ENCODE results near the gene APMAP.
"Not testable (repeated sequence)": the region's sequence is repeated elsewhere in the genome, so short reads cannot be mapped to it uniquely, and the experiment has no call there.

Gene APMAP

DNA sequence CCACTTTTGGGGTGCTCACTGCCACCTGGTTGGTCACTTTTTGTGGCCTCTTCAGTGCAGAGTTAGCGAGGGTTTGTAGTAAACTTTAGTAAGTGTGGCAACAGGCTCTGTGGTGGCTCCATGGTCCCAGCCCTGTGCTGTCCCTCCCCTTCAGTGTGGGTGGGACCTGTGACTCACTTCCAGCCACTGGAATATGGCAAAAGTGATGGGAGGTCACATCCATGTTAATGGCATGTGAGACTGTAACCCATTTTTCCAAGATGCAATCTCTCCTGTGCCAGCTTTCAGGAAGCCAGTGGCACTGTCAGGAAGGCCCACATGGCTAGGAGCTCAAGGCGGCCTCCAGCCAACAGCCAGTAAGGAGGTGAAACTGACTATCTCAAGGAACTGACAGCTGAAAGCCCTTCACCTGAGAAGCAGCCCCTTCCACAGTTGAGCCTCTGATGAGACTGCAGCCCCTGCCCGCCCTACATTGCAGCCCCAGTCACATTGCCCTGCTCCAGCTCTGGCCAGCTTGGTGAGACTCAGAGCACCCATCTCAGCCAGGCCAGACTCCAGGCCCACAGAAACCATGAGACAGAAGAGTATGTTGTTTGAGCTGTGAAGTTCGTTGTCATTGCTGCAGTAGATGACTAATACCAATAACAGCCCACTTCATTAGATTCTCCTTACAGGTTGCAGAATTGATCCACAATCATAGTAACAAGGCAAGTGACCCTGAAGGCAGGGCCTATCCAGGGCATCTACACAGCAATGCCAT is 56.6 kb downstream of the APMAP start:
- H3K4me1 ChIP-seq (ENCODE audit: control insufficient read depth in 1 of 2, insufficient read depth in 1 of 2, low read depth in 1 of 2, low read length in 1 of 2), result peaks cover 16 to 17% of the 10 kb centered on the region in 2 experiments
- no peak overlapping the region for H3K4me3 ChIP-seq (ENCODE audit: low read depth in 1 of 2, low read length in 1 of 2)
- TF ChIP-seq, protein P1, sequence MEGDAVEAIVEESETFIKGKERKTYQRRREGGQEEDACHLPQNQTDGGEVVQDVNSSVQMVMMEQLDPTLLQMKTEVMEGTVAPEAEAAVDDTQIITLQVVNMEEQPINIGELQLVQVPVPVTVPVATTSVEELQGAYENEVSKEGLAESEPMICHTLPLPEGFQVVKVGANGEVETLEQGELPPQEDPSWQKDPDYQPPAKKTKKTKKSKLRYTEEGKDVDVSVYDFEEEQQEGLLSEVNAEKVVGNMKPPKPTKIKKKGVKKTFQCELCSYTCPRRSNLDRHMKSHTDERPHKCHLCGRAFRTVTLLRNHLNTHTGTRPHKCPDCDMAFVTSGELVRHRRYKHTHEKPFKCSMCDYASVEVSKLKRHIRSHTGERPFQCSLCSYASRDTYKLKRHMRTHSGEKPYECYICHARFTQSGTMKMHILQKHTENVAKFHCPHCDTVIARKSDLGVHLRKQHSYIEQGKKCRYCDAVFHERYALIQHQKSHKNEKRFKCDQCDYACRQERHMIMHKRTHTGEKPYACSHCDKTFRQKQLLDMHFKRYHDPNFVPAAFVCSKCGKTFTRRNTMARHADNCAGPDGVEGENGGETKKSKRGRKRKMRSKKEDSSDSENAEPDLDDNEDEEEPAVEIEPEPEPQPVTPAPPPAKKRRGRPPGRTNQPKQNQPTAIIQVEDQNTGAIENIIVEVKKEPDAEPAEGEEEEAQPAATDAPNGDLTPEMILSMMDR (IDR thresholded peaks at IDR 0.05), result no peak
- no peak overlapping the region for H3K27ac ChIP-seq
- no peaks in the 10 kb centered on the region for H3K36me3 ChIP-seq
- no peaks in the 10 kb centered on the region for H3K9me3 ChIP-seq
- H3K27me3 ChIP-seq, result no peaks in the 10 kb centered on the region

DNA sequence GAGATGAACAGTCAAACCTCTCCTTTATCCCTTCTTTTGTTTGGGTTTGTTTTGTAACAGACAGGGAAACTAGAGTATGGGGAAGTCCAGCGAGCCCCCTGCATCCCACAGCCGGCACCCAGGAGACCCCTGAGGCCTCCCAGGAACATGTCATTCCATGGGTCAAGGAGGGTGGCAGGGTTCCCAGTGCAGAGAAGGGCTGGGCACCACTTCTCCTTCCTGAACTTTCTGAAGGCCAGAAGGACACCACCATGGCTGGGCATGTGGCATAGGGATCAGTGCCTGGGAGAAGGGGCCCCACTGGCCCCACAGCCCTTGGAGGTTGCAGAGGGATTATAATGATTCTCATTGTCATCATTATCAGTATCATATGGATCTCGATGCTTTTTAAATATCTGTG is 57.4 kb downstream of the APMAP start:
- Histone ChIP-seq H3K36me3 (no peaks in the 10 kb centered on the region), H3K4me3 (ENCODE audit: low read depth in 1 of 2, low read length in 1 of 2) (no peak overlapping the region), H3K27me3 (no peaks in the 10 kb centered on the region), H3K9me3 (no peaks in the 10 kb centered on the region), H3K4me1 (ENCODE audit: control insufficient read depth in 1 of 2, insufficient read depth in 1 of 2, low read depth in 1 of 2, low read length in 1 of 2) (peaks cover 24 to 25% of the 10 kb centered on the region in 2 experiments), H3K27ac (no peak overlapping the region)
- TF ChIP-seq, protein P1 (IDR thresholded peaks at IDR 0.05), result no peak

DNA sequence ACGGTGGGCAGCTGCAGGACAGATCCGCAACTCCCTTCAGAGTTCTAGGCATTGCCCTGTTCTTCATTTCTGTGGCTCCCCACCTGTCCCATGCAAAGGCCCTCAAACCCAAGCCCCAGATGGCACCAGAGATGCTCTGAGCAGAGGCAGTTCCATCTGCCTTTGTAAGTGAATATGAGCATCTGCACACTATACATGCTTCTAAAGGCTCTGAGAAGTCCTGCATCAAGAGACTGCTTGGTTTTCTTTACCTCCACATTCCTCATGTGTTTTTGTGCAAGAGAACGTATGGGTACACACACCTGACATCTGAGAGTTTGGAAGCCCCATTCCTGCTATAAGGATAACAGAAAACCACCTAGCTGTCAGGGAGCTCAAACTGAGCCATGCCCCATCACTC is 57.8 kb downstream of the APMAP start:
- no peaks in the 10 kb centered on the region for H3K27me3 ChIP-seq
- TF ChIP-seq, protein P1 (IDR thresholded peaks at IDR 0.05), result no peak
- no peaks in the 10 kb centered on the region for H3K9me3 ChIP-seq
- peaks cover 28 to 29% of the 10 kb centered on the region in 2 experiments for H3K4me1 ChIP-seq (ENCODE audit: control insufficient read depth in 1 of 2, insufficient read depth in 1 of 2, low read depth in 1 of 2, low read length in 1 of 2)
- no peak overlapping the region for H3K27ac ChIP-seq
- H3K36me3 ChIP-seq, result no peaks in the 10 kb centered on the region
- H3K4me3 ChIP-seq (ENCODE audit: low read depth in 1 of 2, low read length in 1 of 2), result no peak overlapping the region

DNA sequence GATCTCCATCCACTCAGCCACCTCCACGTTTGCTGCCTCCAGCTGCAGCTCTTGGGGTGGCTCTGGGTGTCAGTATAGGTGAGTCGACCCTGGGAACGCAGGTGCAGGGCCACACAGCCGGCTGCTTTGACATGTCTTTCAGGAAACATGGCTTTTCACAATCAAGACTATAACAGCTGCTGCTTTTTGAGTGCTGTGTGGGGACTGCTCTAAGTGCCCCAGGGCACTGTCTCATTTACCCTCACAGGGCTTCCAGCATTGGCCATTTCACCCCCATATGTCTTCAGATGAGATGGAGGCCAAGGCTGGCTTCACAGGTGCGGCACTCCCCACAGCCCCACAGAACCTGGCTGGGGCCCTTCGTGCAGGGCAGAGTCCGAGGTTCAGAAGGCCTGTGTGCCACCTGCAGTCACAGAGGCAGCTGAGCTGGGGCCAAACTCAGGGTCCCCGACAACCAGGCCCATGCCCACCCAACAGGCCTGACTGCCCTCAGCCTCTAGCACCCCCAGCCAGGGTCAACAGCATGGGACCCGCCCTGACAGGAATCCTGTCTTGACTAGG is 58.4 kb downstream of the APMAP start:
- H3K4me3 ChIP-seq (ENCODE audit: low read depth in 1 of 2, low read length in 1 of 2), result no peak overlapping the region
- H3K9me3 ChIP-seq, result no peaks in the 10 kb centered on the region
- H3K36me3 ChIP-seq, result no peaks in the 10 kb centered on the region
- H3K27ac ChIP-seq, result no peak overlapping the region
- TF ChIP-seq, protein P1 (IDR thresholded peaks at IDR 0.05), result no peak
- no peaks in the 10 kb centered on the region for H3K27me3 ChIP-seq
- peaks cover 31% of the 10 kb centered on the region in 2 experiments for H3K4me1 ChIP-seq (ENCODE audit: control insufficient read depth in 1 of 2, insufficient read depth in 1 of 2, low read depth in 1 of 2, low read length in 1 of 2)

DNA sequence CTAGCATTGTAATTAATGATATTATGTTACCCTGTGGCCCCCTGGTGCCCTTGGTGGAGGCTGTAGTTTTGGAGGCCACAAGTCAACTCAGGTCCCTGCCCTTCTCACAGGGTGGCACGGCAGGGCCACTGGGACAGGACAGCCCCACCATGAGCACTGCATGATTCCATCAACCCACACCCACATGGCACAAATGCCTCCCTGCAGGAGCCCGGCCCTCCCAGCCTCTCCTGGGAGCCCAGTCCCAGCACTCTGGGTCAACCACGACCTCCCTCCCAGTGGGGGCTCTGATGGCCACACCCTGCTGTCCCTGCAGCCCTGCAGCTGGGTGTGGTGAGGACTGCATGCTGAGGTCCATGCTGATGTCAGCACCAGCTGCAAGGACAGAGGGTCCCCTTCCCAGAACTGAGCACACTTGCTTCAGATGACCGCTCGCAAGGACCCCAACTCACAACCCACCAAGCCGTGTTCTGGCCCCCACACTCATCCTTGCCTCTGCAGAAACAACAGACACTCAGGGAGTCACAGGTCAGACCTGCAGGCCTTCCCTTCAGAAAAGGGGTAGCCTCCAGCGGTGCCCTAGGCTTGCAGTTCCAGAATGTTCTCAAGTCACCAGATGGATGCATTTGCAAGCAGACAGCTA is 59.2 kb downstream of the APMAP start:
- H3K27ac ChIP-seq, result no peak overlapping the region
- no peaks in the 10 kb centered on the region for H3K27me3 ChIP-seq
- TF ChIP-seq, protein P1 (IDR thresholded peaks at IDR 0.05), result no peak
- H3K4me1 ChIP-seq (ENCODE audit: control insufficient read depth in 1 of 2, insufficient read depth in 1 of 2, low read depth in 1 of 2, low read length in 1 of 2), result peaks cover 31% of the 10 kb centered on the region in 2 experiments
- no peaks in the 10 kb centered on the region for H3K9me3 ChIP-seq
- no peak overlapping the region for H3K4me3 ChIP-seq (ENCODE audit: low read depth in 1 of 2, low read length in 1 of 2)
- H3K36me3 ChIP-seq, result no peaks in the 10 kb centered on the region

DNA sequence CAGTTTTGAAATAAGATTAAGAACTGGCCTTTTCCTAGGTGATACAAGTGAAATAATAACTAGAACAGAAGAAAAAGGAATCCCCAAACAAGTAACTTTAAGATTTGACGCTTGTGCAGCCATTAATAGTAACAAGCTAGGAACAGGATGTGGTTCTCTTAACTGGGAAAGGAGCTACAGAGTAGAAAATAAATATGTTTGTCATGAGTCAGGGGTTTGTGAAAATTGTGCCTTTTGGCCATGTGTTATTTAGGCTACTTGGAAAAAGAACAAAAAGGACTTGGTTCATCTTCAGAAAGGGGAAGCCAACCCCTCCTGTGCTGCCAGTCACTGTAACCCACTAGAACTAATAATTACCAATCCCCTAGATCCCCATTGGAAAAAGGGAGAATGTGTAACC is 60.7 kb downstream of the APMAP start:
- H3K27ac ChIP-seq, result peak overlapping the region; percentile 87
- not testable (repeated sequence) for H3K27me3 ChIP-seq, H3K9me3 ChIP-seq, H3K36me3 ChIP-seq
- H3K4me1 ChIP-seq (ENCODE audit: control insufficient read depth in 1 of 2, insufficient read depth in 1 of 2, low read depth in 1 of 2, low read length in 1 of 2), result peaks cover 31% of the 10 kb centered on the region in 2 experiments
- peak overlapping the region; percentile 50 to 60 for H3K4me3 ChIP-seq (ENCODE audit: low read depth in 1 of 2, low read length in 1 of 2)

Measured in neutrophil (primary cell).